Immature natural killer cell (primary cell): ENCODE results near the gene PSMB11. TPM values are rescaled to one million over a fixed set of nuclear protein-coding genes. Genes with fewer than 3 reads are reported as not detected.
A peak's percentile ranks its signal among the peaks of the same experiment; 100 is the strongest.

Experiments used
- DNase-seq, 3 donors: peaks; one replicate each; pipeline ENCODE4 v3.0.0; 2022; ENCODE audit warnings: mixed read lengths in 1 of 3
- H3K27ac Mint-ChIP-seq, 6 donors: one replicate each; pipeline ENCODE4 v1.8.0; 2020; ENCODE audit warnings: mixed read lengths in 6 of 6, mild to moderate bottlenecking in 5 of 6, inconsistent platforms in 4 of 6, moderate library complexity in 3 of 6
- H3K27me3 Mint-ChIP-seq, 3 donors: one replicate each; pipeline ENCODE4 v1.8.0; 2020 to 2021; ENCODE audit warnings: low read depth in 3 of 3, mild to moderate bottlenecking in 3 of 3, mixed read lengths in 3 of 3, moderate library complexity in 3 of 3, inconsistent platforms in 1 of 3
- H3K36me3 Mint-ChIP-seq, 3 donors: one replicate each; pipeline ENCODE4 v1.8.0; 2020; ENCODE audit warnings: mixed read lengths in 3 of 3, inconsistent platforms in 2 of 3, mild to moderate bottlenecking in 2 of 3
- H3K4me1 Mint-ChIP-seq, 2 donors: one replicate each; pipeline ENCODE4 v1.8.0; 2020; ENCODE audit warnings: inconsistent platforms in 2 of 2, mild to moderate bottlenecking in 2 of 2, mixed read lengths in 2 of 2, moderate library complexity in 1 of 2
- H3K4me3 Mint-ChIP-seq, 5 donors: one replicate each; pipeline ENCODE4 v1.8.0; 2020; ENCODE audit warnings: mild to moderate bottlenecking in 5 of 5, mixed read lengths in 5 of 5, inconsistent platforms in 3 of 5, moderate library complexity in 3 of 5
- H3K9me3 Mint-ChIP-seq, 6 donors: one replicate each; pipeline ENCODE4 v1.8.0; 2020; ENCODE audit warnings: mild to moderate bottlenecking in 6 of 6, mixed read lengths in 6 of 6, inconsistent platforms in 4 of 6, moderate library complexity in 3 of 6
- polyA plus RNA-seq, 3 donors: library from polyadenylated mRNA; unstranded; fragments of 300-500 nt; fragmentation: Illumina TruSeq; gene quantifications; one replicate each; pipeline ENCODE4 v1.2.3, GENCODE V29; 2021

The PSMB11 gene
- polyA plus RNA-seq, 3 donors from 2014 or later = not detected

DNA sequence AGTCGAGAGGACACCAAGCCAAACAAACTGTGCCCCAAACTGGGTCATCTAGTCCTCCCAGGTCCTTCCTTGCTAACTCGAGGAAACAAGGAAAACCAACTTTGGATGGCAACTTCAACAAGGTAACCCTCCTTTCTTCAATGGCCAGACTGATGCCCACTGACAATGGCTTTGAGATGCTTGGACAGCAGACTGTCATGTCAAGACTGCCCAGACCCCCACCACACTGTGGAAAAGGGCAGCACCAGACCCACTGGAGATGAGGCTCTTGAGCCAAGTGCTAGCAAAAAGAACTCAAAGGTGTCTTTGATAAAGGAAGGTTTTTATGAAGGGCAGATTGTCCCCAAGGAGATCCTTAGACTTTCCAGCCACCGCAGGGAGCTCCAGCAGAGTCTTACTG lies 24.4 kb downstream of the PSMB11 start:
- Mint-ChIP-seq H3K4me3 (no peak overlapping the region), H3K36me3 (peaks cover 4 to 33% (median 19%) of the 10 kb centered on the region in 3 donors)

GRCh38 chr14:23066855-23067744 lies 25.1 kb downstream of the PSMB11 start:
- no peak for DNase-seq
- no peak overlapping the region for H3K4me3 Mint-ChIP-seq
- peaks cover 5 to 31% (median 19%) of the 10 kb centered on the region in 3 donors for H3K36me3 Mint-ChIP-seq
- no peak overlapping the region for H3K27ac Mint-ChIP-seq
- H3K9me3 Mint-ChIP-seq = no peaks in the 10 kb centered on the region
- peaks cover 30 to 32% of the 10 kb centered on the region in 2 donors for H3K4me1 Mint-ChIP-seq
- H3K27me3 Mint-ChIP-seq = peaks cover 0 to 10% (median 5%) of the 10 kb centered on the region in 3 donors

More for the DNA sequence above, 24.4 kb downstream of the PSMB11 start:
- H3K27me3 Mint-ChIP-seq = peaks cover 0 to 10% (median 5%) of the 10 kb centered on the region in 3 donors
- H3K27ac Mint-ChIP-seq = no peak overlapping the region
- DNase-seq = no peak
- peaks cover 24 to 25% of the 10 kb centered on the region in 2 donors for H3K4me1 Mint-ChIP-seq
- H3K9me3 Mint-ChIP-seq = no peaks in the 10 kb centered on the region

GRCh38 chr14:23067847-23068788 lies 26.1 kb downstream of the PSMB11 start:
- H3K27ac Mint-ChIP-seq = peak overlapping the region in 3 of 6 donors; percentile 43 to 84 (median 76)
- H3K4me3 Mint-ChIP-seq = no peak overlapping the region
- H3K4me1 Mint-ChIP-seq = peaks cover 33 to 35% of the 10 kb centered on the region in 2 donors
- H3K9me3 Mint-ChIP-seq = no peaks in the 10 kb centered on the region
- H3K36me3 Mint-ChIP-seq = peaks cover 8 to 21% (median 15%) of the 10 kb centered on the region in 3 donors
- DNase-seq = no peak
- H3K27me3 Mint-ChIP-seq = peaks cover 0 to 10% (median 5%) of the 10 kb centered on the region in 3 donors

- DNase-seq = peak; percentile 70 to 74 (median 74)
- Mint-ChIP-seq H3K36me3 (peaks cover 8 to 13% (median 10%) of the 10 kb centered on the region in 3 donors), H3K27ac (peak overlapping the region; percentile 23 to 84 (median 78)), H3K9me3 (no peaks in the 10 kb centered on the region), H3K27me3 (peaks cover 0 to 10% (median 5%) of the 10 kb centered on the region in 3 donors), H3K4me3 (peak overlapping the region; percentile 54 to 72 (median 66)), H3K4me1 (peaks cover 33 to 35% of the 10 kb centered on the region in 2 donors)
These were observed 26.9 kb downstream of the PSMB11 start for GRCh38 chr14:23068789-23069412.

GRCh38 chr14:23069413-23069806 lies 27.4 kb downstream of the PSMB11 start:
- peak overlapping the region in 3 of 6 donors; percentile 22 to 78 (median 76) for H3K27ac Mint-ChIP-seq
- H3K9me3 Mint-ChIP-seq = no peaks in the 10 kb centered on the region
- H3K4me3 Mint-ChIP-seq = no peak overlapping the region
- peaks cover 33 to 35% of the 10 kb centered on the region in 2 donors for H3K4me1 Mint-ChIP-seq
- H3K36me3 Mint-ChIP-seq = peaks cover 8 to 12% (median 10%) of the 10 kb centered on the region in 3 donors
- DNase-seq = no peak
- H3K27me3 Mint-ChIP-seq = peaks cover 0 to 10% (median 5%) of the 10 kb centered on the region in 3 donors

DNA sequence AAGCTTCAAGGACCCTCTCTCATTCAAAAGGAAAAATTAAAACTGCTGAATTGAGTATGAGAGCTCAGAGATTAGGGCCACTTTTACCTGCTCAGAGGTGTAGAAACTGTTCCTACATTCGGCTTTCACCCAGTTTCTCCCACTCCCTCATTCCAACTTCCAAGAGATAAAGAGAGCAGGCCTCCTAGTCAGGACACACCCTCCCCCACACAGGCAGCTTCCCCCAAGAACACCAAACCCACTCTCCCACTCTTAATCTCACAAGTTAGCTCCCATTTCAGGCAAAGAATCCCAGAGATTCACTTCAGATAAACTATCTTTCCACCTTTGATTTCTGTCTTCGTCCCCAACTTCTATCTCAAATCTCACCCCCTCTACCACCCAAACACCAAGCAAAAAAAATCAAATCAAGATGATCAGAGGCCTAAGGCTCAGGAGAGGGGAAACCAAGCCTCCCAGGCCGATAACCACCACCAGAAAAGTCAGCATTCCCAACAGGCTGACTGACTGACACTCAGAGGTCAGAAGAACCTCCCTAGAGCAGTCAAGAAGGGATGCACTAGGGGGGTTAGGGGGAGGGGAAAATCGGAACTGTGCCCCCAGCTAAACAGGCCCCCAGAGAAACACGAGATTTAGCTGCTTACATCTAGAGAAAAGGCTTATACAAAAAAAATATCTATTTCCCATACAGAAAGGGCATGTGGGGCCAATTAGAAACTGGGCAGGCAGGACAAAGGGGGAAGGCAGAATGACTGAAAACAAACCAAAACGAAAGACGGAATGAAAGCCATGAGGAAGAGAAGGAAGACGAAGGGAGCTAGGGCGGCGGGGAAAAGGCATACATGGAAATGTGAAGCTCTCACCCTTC lies 28.5 kb downstream of the PSMB11 start:
- Mint-ChIP-seq H3K27me3 (peaks cover 0 to 10% (median 4%) of the 10 kb centered on the region in 3 donors), H3K27ac (peak overlapping the region; percentile 84 to 94 (median 90))

GRCh38 chr14:23071244-23071920 lies 29.4 kb downstream of the PSMB11 start:
- Mint-ChIP-seq H3K27ac (peak overlapping the region; percentile 84 to 94 (median 90)), H3K9me3 (no peaks in the 10 kb centered on the region), H3K4me3 (peak overlapping the region; percentile 90 to 97 (median 91)), H3K36me3 (peaks cover 7 to 9% (median 8%) of the 10 kb centered on the region in 3 donors), H3K27me3 (peaks cover 0 to 10% (median 0%) of the 10 kb centered on the region in 3 donors), H3K4me1 (peaks cover 33 to 35% of the 10 kb centered on the region in 2 donors)
- DNase-seq = peak; percentile 56 to 66 (median 59)

More for the DNA sequence above, 28.5 kb downstream of the PSMB11 start:
- H3K4me3 Mint-ChIP-seq = peak overlapping the region; percentile 90 to 97 (median 91)
- peaks cover 33 to 35% of the 10 kb centered on the region in 2 donors for H3K4me1 Mint-ChIP-seq
- H3K36me3 Mint-ChIP-seq = peaks cover 11 to 14% (median 14%) of the 10 kb centered on the region in 3 donors
- H3K9me3 Mint-ChIP-seq = no peaks in the 10 kb centered on the region
- no peak for DNase-seq

DNA sequence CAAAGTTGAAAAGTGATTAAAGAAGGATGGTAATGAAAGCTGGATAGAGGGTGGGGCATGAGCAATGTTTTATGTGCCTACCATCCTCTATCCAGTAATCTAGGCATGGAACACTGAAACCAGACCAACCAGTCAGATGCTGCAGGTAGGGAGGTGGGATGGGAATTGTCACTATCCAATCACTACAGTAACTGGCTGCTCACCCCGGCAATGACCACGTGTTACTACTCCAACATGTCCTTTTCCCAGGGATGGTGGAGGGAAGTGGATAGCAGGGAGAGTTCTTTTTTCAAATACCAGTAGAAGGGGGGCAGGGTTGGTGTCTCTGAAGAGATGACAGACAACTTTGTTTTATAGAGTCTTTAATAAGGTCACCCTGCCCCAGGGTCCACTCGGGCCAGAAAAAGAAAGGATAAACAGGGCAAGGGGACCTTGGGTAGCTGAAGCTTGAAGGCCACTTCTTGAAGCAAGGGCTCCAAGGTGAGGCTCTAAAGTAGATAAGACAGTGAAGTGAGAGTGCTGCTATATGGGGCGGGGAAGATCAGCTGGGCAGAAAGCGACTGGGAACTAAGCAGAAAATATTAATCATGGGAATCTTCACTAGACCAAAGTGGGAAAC lies 30.0 kb downstream of the PSMB11 start:
- no peaks in the 10 kb centered on the region for H3K9me3 Mint-ChIP-seq
- no peak for DNase-seq
- peak overlapping the region; percentile 84 to 94 (median 90) for H3K27ac Mint-ChIP-seq
- peaks cover 0 to 9% (median 0%) of the 10 kb centered on the region in 3 donors for H3K27me3 Mint-ChIP-seq
- H3K4me3 Mint-ChIP-seq = peak overlapping the region; percentile 90 to 97 (median 91)
- peaks cover 33 to 35% of the 10 kb centered on the region in 2 donors for H3K4me1 Mint-ChIP-seq
- H3K36me3 Mint-ChIP-seq = peaks cover 7 to 12% (median 9%) of the 10 kb centered on the region in 3 donors

DNA sequence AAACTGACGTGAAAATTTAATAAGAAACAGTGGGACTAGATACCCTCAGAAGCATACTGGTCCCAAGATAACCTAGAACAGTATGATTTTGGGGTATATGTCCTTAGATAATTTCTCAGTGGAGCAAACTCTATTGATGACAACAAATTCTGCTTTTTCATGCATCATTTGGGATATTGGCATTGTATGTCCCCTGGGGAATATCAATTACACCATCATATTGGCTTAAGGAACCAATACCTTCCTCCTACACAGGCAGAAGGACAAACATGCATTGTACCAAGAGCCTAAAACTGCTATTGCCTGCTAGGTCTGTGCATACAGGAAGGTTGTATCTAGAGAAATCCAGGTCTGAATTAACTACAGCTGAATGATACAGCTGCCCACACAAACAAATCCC lies 32.9 kb downstream of the PSMB11 start:
- peaks cover 0 to 6% (median 0%) of the 10 kb centered on the region in 3 donors for H3K27me3 Mint-ChIP-seq
- peaks cover 21 to 31% (median 24%) of the 10 kb centered on the region in 3 donors for H3K36me3 Mint-ChIP-seq
- H3K4me3 Mint-ChIP-seq = no peak overlapping the region
- H3K9me3 Mint-ChIP-seq = no peaks in the 10 kb centered on the region
- peaks cover 22 to 28% of the 10 kb centered on the region in 2 donors for H3K4me1 Mint-ChIP-seq
- no peak overlapping the region for H3K27ac Mint-ChIP-seq
- DNase-seq = no peak

GRCh38 chr14:23076785-23077408 lies 34.9 kb downstream of the PSMB11 start:
- peaks cover 0 to 2% (median 0%) of the 10 kb centered on the region in 3 donors for H3K27me3 Mint-ChIP-seq
- H3K27ac Mint-ChIP-seq = no peak overlapping the region
- H3K9me3 Mint-ChIP-seq = no peaks in the 10 kb centered on the region
- no peak overlapping the region for H3K4me3 Mint-ChIP-seq
- peak in 1 of 3 donors; percentile 33 for DNase-seq
- H3K36me3 Mint-ChIP-seq = peaks cover 34 to 49% (median 37%) of the 10 kb centered on the region in 3 donors
- peaks cover 5 to 9% of the 10 kb centered on the region in 2 donors for H3K4me1 Mint-ChIP-seq

- Mint-ChIP-seq H3K9me3 (no peaks in the 10 kb centered on the region), H3K4me1 (peaks cover 2 to 4% of the 10 kb centered on the region in 2 donors), H3K4me3 (no peak overlapping the region), H3K27ac (no peak overlapping the region), H3K36me3 (peaks cover 33 to 49% (median 34%) of the 10 kb centered on the region in 3 donors), H3K27me3 (peaks cover 0 to 2% (median 0%) of the 10 kb centered on the region in 3 donors)
- no peak for DNase-seq
These were observed 36.0 kb downstream of the PSMB11 start for GRCh38 chr14:23077962-23078361.
